Mesothelial cell of epicardium (in vitro differentiated cells): ENCODE measurements around the gene POLR1G. TPM values are rescaled to one million over a fixed set of nuclear protein-coding genes. Genes with fewer than 3 reads are reported as not detected.
A peak's percentile ranks its signal among the peaks of the same experiment; 100 is the strongest.
"Not testable (repeated sequence)": the region's sequence is repeated elsewhere in the genome, so short reads cannot be mapped to it uniquely, and the experiment has no call there.

Experiments
- DNase-seq, 2 experiments: peaks; one replicate each; pipeline ENCODE4 v3.0.0; 2021; ENCODE audit warnings: low spot score in 2 of 2; ENCODE audit not compliant: unreplicated experiment in 2 of 2
- H3K27ac Mint-ChIP-seq: 2 replicates; pipeline ENCODE4 v1.8.0; 2021; ENCODE audit warnings: mixed read lengths
- H3K27me3 Mint-ChIP-seq: 2 replicates; pipeline ENCODE4 v1.8.0; 2021; ENCODE audit warnings: low read depth, mixed read lengths
- H3K36me3 Mint-ChIP-seq: 2 replicates; pipeline ENCODE4 v1.8.0; 2021; ENCODE audit warnings: mixed read lengths
- H3K4me1 Mint-ChIP-seq: 2 replicates; pipeline ENCODE4 v1.8.0; 2021; ENCODE audit warnings: mixed read lengths
- H3K4me3 Mint-ChIP-seq: 2 replicates; pipeline ENCODE4 v1.8.0; 2021; ENCODE audit warnings: mild to moderate bottlenecking, moderate library complexity, mixed read lengths
- H3K9me3 Mint-ChIP-seq: 2 replicates; pipeline ENCODE4 v1.8.0; 2021; ENCODE audit warnings: mixed read lengths
- total RNA-seq: library from RNA; stranded (reverse); gene quantifications from 3 replicates; pipeline ENCODE4 v1.2.1, GENCODE V29; 2021
- TF ChIP-seq, protein P1 (sequence below): fragments of 200-600 bp; sonication (generic); IDR thresholded peaks from one replicate; pipeline ENCODE4 v1.5.0; 2021; ENCODE audit warnings: antibody characterized with exemption; ENCODE audit not compliant: unreplicated experiment

Gene POLR1G
- total RNA-seq, 1 donor from 2014 or later = 6.7 TPM

DNA sequence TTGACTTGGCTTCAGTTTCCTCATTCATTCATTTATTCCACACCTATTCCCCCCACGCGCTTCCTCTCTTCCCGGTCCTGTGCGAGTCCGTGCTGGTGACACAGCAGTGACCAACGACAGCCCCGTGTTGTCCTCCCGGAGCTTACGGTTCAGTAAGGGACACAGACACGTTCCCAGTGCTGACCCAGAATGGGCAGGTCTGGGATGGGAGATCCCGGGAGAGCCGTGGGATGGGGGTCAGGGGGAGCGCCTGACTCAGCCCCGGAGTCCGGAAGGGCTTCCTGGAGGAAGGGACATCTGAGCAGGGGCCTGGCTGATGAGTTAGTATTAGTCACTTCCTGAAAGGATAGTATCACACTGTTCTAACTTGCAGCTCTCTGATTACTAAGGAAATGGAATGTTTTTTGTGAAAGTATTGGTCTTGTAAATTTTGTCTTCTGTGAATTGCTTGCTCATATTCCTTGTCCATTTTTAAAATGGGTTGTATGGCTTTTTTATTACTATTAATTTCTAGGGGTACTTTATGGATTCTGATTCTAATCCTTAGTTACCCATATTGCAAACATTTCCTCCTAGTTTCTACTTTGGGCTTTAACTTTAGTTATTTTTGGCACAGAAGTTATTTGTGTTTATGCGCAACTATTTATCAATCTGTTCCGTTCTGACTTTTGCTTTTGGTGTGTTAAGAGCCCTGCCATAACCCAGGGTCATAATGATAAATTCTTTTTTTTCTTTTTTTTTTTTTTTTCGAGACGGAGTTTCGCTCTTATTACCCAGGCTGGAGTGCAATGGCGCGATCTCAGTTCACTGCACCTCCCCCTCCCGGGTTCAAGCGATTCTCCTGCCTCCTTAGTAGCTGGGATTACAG lies 18.0 kb downstream of the POLR1G start:
- Mint-ChIP-seq H3K27ac (peak overlapping the region; percentile 98), H3K4me3 (peak overlapping the region; percentile 97), H3K27me3 (no peaks in the 10 kb centered on the region), H3K4me1 (peaks cover 31% of the 10 kb centered on the region), H3K9me3 (no peaks in the 10 kb centered on the region), H3K36me3 (peaks cover 7% of the 10 kb centered on the region)
- TF ChIP-seq, protein P1, sequence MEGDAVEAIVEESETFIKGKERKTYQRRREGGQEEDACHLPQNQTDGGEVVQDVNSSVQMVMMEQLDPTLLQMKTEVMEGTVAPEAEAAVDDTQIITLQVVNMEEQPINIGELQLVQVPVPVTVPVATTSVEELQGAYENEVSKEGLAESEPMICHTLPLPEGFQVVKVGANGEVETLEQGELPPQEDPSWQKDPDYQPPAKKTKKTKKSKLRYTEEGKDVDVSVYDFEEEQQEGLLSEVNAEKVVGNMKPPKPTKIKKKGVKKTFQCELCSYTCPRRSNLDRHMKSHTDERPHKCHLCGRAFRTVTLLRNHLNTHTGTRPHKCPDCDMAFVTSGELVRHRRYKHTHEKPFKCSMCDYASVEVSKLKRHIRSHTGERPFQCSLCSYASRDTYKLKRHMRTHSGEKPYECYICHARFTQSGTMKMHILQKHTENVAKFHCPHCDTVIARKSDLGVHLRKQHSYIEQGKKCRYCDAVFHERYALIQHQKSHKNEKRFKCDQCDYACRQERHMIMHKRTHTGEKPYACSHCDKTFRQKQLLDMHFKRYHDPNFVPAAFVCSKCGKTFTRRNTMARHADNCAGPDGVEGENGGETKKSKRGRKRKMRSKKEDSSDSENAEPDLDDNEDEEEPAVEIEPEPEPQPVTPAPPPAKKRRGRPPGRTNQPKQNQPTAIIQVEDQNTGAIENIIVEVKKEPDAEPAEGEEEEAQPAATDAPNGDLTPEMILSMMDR = no peak
- peak in 1 of 2 experiments; percentile 47 for DNase-seq

DNA sequence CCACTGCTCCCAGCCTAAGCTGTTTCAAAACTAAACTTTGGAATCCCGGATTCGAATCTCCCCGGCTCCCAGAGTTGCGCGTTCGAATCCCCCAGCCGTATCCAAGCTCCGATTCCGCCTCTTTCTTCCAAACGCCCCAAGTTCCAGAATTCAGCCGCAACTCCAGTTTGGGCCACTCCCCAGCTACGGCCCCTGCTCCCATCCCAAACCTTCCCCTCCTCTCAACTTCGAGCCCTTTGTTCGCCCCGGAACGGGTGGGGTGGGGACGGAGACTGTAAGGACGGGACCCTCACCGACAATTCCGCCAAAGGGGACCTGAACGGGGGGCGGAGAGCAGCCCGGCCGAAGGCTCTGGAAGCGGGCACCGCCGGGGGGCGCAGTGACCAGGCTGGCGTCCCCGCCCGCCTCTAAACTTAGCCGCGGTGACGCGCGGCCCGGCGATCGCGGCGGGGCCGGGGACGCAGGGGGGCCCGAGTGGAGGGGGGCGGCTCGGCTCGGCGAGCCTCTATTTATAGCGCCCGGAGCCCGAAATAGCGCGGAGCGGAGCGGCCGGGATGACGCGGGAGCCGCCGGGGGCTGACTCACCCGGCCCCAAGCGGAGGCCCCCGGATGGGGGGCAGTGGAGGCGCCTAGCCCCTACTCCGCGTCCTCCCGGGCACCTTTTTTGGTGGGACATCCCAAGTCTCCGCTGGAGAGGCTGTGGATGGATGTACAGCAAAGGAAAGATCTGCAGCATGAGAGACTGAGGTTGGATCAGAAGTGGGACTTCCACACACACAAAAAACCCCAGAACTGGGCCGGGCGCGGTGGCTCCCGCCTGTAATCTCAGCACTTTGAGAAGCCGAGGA lies 22.2 kb downstream of the POLR1G start:
- no peaks in the 10 kb centered on the region for H3K27me3 Mint-ChIP-seq
- peaks cover 17% of the 10 kb centered on the region for H3K4me1 Mint-ChIP-seq
- H3K36me3 Mint-ChIP-seq = no peaks in the 10 kb centered on the region
- TF ChIP-seq, protein P1 = peak; percentile 36
- peak overlapping the region; percentile 86 for H3K4me3 Mint-ChIP-seq
- H3K27ac Mint-ChIP-seq = peak overlapping the region; percentile 90
- peak in 1 of 2 experiments; percentile 62 for DNase-seq
- no peaks in the 10 kb centered on the region for H3K9me3 Mint-ChIP-seq

DNA sequence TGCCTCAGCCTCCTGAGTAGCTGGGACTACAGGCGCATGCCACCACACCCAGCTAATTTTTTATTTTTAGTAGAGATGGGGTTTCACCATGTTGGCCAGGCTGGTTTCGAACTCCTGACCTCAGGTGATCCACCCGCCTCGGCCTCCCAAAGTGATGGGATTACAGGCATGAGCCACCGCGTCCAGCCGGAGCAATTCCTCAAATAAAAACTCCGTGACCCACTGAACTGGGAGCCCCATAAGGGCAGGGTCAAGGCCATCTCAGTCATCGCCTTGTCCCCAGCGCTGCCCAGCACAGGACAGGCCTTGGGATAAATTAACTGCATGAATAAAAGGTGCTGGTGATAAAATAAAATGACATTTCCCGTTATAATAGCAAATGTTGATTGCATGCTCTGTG lies 23.5 kb downstream of the POLR1G start:
- H3K27me3 Mint-ChIP-seq, H3K36me3 Mint-ChIP-seq, H3K4me1 Mint-ChIP-seq, H3K9me3 Mint-ChIP-seq, DNase-seq, H3K27ac Mint-ChIP-seq: not testable (repeated sequence)
- H3K4me3 Mint-ChIP-seq = peak overlapping the region; percentile 22

DNA sequence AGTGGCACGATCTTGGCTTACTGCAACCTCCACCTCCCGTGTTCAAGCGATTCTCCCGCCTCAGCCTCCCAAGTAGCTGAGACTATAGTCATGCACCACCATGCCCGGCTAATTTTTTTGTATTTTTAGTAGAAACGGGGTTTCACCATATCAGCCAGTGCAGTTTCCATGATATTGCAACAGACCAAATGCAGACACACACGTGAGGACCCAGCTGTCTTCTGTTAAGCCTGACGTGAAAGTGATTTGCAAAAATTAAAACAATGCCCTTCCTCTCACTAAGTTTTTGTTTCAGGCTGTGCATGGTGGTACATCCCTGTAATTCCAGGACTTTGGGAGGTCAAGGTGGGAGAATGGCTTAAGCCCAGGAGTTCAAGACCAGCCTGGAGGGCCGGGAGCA lies 24.6 kb downstream of the POLR1G start:
- not testable (repeated sequence) for H3K27me3 Mint-ChIP-seq, H3K4me1 Mint-ChIP-seq, DNase-seq, H3K4me3 Mint-ChIP-seq, H3K27ac Mint-ChIP-seq, H3K36me3 Mint-ChIP-seq, H3K9me3 Mint-ChIP-seq

DNA sequence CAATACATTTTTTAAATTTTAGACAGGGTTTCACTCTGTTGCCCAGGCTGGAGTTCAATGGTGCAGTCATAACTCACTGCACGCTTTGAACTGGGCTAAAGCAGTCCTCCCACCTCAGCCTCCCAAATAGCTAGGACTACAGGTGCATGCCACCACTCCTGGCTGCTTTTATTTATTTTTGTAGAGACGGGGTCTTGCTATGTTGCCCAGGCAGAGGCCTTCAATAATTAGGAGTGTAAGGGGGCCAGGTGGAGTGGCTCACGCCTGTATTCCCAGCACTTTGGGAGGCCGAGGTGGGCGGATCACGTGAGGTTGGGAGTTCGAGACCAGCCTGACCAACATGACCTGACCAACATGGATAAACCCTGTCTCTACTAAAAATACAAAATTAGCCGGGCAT lies 26.1 kb downstream of the POLR1G start:
- not testable (repeated sequence) for H3K27ac Mint-ChIP-seq, H3K36me3 Mint-ChIP-seq, DNase-seq, H3K9me3 Mint-ChIP-seq, H3K27me3 Mint-ChIP-seq, H3K4me3 Mint-ChIP-seq, H3K4me1 Mint-ChIP-seq

DNA sequence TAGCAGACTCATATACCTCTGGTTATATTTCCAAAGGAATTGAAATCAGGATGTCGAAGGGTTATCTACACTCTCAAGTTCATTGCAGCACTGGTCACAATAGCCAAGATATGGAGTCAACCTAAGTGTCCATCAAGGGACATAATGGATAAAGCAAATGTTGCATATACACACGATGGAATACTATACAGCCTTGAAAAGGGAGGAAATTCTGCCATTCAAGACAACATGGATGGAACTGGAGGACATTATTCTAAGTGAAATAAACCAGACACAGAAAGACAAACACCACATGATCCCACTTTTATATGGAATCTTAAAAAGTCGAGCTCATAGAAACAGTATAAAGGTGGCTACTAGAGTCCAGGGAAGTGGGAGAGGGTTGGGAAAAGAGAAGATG lies 30.9 kb downstream of the POLR1G start:
- H3K36me3 Mint-ChIP-seq = no peaks in the 10 kb centered on the region
- no peaks in the 10 kb centered on the region for H3K9me3 Mint-ChIP-seq
- no peaks in the 10 kb centered on the region for H3K27me3 Mint-ChIP-seq
- no peak overlapping the region for H3K27ac Mint-ChIP-seq
- TF ChIP-seq, protein P1 = no peak
- H3K4me1 Mint-ChIP-seq = peaks cover 12% of the 10 kb centered on the region
- no peak for DNase-seq
- no peak overlapping the region for H3K4me3 Mint-ChIP-seq

DNA sequence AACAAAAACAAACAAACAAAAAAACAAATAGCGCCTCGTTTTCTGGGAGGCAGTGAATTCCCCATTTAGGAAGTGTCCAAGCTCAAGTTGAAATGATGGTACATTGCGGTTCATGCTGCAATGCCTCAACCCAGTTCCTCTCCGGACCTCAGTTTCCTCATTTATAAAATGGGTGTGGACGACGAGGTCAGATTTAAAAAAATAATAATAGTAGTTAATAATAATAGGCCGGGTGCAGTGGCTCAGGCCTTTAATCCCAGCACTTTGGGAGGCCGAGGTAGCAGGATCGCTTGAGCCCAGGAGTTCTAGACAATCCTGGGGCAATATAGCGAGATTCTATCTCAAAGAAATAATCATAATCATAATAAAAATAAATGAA lies 32.7 kb downstream of the POLR1G start:
- H3K36me3 Mint-ChIP-seq = no peaks in the 10 kb centered on the region
- TF ChIP-seq, protein P1 = no peak
- H3K27me3 Mint-ChIP-seq = no peaks in the 10 kb centered on the region
- H3K4me1 Mint-ChIP-seq = peaks cover 20% of the 10 kb centered on the region
- no peak overlapping the region for H3K27ac Mint-ChIP-seq
- peak overlapping the region; percentile 55 for H3K4me3 Mint-ChIP-seq
- no peak for DNase-seq
- H3K9me3 Mint-ChIP-seq = no peaks in the 10 kb centered on the region
